ENCODE data around the gene SUN2.

SUN2 gene

DNA sequence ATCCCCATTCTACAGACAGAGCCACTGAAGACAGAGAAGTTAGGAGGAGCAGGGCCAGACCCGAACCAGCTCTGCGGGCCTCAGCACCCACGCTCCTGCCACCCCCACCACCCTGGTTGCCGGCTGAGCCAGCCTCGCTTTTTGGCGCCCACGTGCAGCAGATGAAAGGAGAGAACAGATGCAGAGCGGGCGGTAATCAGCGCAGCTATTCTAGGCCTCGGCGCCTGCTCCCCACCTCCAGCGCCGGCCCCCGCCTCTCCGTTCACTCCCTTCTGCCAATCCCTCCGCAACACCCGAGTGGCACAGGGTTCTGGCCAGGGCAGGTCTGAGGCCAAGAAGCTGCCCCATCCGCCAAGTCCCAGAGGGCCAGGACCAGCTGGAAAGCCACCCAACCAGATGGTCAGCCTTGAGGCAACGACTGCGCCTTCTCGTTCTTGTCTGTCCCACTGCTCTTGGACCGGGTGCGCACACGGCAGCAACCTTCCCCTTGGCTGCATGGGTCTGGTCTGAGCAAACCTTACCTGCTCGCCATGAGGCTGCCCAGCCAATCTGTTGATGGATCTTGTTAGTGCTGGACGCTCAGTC lies 21.4 kb upstream of the SUN2 start:
- DNase-seq (ENCODE audit: low read depth in 2 of 2), result no peak

DNA sequence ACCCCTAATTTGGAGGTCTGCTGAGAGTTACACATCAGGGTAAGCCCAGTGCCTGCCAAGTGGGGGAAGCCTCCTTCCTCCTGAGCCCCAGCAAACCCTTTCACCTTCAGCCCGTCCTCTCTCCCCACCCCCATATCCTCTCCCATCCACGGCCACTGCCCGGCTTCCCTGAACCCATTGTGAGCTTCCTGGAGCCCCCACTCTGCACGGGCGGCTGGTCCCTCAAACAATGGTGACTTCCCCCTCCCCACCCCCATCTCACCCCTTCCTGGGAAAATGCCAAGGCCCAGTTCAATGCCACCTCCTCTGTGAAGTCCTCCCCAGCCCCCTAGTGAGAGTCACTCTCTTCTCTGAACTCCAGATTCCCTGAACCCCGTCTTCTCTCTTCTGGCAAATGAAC lies 20.3 kb upstream of the SUN2 start:
- no peak for DNase-seq (ENCODE audit: low read depth in 2 of 2)

- no peak for DNase-seq (ENCODE audit: low read depth in 2 of 2)
Observed at GRCh38 chr22:38775656-38776055, 19.9 kb upstream of the SUN2 start.

- no peak for DNase-seq (ENCODE audit: low read depth in 2 of 2)
Observed at GRCh38 chr22:38774496-38775166, 18.8 kb upstream of the SUN2 start.

DNA sequence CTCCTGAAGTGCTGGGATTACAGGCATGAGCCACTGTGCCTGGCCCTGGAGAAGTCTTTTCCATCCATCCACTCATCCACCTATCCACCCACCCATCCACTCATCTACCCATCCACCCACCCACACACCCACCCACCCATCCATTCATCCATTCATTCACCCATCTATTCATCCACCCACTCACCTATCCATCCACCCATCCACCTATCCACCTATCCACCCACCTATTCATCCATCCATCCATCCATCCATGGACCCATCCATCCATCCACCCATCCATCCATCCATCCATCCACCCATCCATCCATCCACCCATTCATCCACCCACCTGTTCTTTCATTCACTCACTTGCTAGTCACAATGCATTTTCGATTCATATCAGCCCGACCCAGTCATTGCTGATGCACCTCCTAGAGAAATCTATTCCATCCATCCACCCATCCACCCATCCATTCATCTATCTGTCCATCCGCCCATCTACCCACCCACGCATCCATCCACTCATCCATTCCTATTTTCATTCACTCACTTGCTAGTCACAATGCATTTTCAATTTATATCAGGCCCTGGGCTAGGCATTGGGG lies 17.7 kb upstream of the SUN2 start:
- DNase-seq (ENCODE audit: low read depth in 2 of 2), result no peak

- no peak for DNase-seq (ENCODE audit: low read depth in 2 of 2)
Observed at GRCh38 chr22:38772623-38772873, 16.8 kb upstream of the SUN2 start.

DNA sequence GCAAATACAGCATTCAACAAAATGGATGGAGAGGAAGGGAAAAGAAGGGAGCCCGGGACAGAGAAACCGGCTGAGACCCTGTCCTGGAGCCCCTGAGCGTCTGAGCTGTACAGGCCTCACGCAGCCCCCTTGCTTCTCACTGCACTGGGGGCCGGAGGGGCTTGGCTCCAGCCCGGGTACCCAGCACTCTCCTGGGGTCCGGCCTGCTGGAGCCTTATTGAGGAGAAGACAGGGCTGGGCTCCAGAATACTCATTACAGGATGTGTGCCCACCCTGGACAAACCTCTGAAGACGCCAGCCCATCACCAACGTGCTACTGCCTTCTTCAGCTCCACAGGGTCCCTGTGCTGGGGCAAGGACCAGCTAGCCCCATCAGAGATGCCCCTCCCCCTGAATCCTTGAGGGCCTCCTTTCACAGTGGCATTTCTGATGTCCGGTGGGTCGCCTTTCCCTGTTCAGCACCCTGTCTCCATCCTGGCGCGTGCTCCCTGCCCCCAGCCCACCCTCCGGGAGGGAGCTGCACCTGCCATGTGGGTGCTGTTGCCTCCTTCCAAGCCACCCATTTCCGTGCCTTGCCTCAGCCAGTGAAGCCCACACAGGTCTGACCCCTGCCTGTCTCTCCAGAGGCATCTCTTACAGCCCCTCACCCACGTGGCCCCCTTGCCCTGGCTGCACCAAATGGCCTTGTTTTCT lies 14.6 kb upstream of the SUN2 start:
- DNase-seq (ENCODE audit: low read depth in 2 of 2), result no peak

- no peak for DNase-seq (ENCODE audit: low read depth in 2 of 2)
Observed at GRCh38 chr22:38768036-38768435, 12.2 kb upstream of the SUN2 start.

DNA sequence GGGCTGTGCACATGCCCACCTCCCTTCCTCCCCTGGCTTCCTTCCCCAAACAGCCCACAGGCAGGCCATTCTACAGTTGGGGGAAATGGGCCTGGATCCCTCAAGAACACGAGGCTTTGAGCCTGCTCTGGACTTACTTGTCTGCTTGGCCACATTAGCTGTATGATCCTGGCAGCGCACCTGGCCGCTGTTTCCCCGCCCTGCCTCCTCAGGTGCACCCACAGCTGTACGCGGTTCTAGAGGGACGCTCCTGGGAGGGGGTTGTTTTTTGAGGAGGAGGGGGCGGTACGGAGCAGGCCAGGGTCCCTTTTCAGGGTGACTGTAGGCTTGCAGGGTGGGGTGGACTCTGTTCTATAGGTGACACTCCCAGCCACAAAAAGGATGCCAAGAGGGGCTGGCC lies 11.5 kb upstream of the SUN2 start:
- DNase-seq (ENCODE audit: low read depth in 2 of 2), result no peak

DNA sequence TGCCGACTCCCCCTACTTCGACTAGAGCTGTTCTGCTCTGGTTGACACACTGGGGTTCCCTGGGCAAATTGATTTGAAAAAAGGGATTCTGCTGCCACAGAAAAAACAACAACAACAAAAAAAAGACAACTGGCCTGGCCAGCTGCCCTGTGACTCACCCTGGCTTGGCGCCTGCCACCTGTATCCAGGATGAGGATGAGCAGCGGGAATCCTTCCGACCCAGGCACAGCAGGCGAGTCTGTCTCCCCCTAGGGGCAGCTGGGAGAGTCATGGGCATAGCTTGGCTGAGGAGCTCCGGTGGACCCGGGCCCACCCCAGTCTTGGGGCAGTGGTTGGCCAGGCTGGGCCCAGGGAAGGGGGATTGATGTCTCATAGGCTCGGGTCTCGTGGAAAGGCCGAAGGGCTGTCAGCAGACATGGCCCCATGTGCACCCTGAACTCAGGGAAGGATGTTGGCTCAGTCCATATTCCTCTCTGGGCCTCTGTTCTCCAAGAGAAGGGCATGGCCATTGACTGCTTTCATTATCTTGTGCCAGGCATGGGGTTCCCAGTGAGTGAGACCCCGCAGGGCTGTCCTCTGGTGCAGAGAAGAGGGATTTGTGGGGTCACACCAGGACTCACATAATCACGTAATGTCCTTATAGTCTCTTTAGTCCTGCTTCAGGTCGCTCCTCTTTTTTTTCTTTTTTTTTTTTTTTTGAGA lies 10.4 kb upstream of the SUN2 start:
- peak in 1 of 2 donors; percentile 26 for DNase-seq (ENCODE audit: low read depth in 2 of 2)

DNA sequence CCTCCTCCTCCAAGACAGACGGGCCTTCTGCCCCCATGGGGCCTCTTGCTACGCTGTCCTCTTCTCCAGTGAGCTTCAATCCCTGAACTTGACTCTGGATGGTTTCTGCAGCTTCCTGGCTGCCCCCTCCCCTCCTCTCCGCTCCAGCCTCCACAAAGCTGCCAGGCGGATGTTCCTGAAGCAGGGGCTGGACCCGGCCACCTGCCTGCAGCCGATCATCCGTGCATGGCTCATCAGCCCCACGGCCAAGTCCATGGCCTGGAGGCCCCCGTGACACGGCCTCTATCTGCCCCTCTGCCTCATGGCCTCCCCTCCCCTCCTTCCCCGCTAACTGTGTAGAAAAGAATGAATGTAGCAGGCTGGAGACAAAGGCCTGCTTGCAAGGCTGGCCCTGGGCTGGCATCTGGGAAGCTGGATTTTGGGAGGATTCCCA lies 6.8 kb upstream of the SUN2 start:
- no peak for DNase-seq (ENCODE audit: low read depth in 2 of 2)

- DNase-seq (ENCODE audit: low read depth in 2 of 2), result no peak
Observed at GRCh38 chr22:38761202-38762162, 5.7 kb upstream of the SUN2 start.

DNA sequence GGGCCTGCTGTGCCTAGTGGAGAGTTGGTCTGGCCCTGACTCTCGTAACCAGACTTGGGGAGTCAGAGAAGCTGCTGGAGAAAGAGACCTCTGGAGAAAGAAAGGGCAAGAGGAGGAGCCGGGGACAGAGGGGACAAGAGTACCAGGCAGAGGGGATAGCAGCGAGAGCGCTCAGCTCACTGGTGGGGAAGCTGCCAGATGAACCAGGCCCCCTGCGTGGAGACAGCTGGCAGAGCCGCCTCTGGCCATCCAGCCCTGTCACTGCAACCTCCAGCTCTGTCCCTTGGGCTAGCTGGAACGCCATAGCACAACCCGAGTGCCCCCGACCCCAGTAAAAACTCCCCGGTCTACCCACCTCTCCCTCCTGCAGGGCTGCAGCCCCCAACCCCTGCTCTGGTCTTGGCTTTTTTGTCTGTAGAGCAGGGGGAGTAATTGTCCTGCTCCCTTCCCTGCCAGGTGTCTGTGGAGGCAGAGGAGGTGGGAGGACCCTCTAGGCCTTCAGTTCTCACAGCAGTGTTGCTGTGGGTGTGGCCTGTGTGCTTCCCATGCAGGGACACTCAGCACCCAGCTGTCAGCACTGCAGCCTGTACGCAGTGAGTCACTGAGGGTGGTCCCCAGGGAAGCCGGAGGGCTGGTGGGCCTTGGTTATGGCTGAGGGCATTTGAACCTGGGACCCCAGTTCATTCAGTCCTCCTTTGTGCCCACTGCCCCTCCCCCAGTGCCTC lies 4.8 kb upstream of the SUN2 start:
- DNase-seq (ENCODE audit: low read depth in 2 of 2), result no peak

DNA sequence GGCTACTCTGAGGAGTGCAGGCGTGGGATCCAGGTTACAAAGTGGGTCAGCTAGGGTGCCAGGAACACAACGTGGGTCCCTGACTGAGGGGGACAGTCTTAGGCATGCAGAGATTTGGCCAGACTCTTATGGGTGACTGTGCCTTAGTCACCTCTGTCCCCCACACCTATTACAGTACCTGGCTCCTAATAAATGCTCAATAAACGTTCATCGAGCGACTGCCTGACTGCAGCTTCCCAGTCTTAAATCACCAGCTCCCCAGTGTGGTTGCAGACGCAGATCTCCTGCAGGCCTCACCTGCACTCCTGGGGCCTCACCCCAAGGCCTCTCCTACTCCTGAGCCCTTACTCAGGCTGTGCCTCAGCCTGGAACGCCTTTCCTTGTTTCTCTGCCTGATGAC lies 3.2 kb upstream of the SUN2 start:
- DNase-seq (ENCODE audit: low read depth in 2 of 2), result no peak

- DNase-seq (ENCODE audit: low read depth in 2 of 2), result peak; percentile 67 to 68
Observed at GRCh38 chr22:38758276-38758945, 2.6 kb upstream of the SUN2 start.

DNA sequence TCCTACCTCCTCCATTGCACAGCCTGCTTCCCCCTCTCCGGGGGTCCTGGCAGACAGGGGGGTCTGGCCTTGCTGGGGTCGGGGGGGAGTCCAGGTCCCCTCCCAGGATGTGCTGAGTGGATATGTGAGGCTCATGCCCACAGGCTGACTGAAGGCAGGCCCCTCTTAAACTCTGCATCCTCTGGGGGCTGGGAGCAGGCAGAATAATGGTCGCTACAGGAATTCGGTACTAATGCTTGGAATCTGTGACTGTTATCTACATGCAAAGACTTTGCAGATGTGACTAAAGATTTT lies 1.6 kb upstream of the SUN2 start:
- no peak for DNase-seq (ENCODE audit: low read depth in 2 of 2)

GRCh38 chr22:38756711-38757463 lies 1.1 kb upstream of the SUN2 start:
- DNase-seq (ENCODE audit: low read depth in 2 of 2), result no peak

- peak in 1 of 2 donors; percentile 33 for DNase-seq (ENCODE audit: low read depth in 2 of 2)
Observed at GRCh38 chr22:38755155-38755910, 465 bp downstream of the SUN2 start.

- peak in 1 of 2 donors; percentile 34 for DNase-seq (ENCODE audit: low read depth in 2 of 2)
Observed at GRCh38 chr22:38754751-38755154, 1.0 kb downstream of the SUN2 start.

All from stimulated activated CD4-positive, alpha-beta T cell treated with anti-CD3 and anti-CD28 coated beads, Interleukin-4, amount 100 ng/mL, for 48 hours (primary cell).